ENCODE data around the gene CCDC8.
"Not testable (repeated sequence)": the region's sequence is repeated elsewhere in the genome, so short reads cannot be mapped to it uniquely, and the experiment has no call there.

CCDC8 gene

DNA sequence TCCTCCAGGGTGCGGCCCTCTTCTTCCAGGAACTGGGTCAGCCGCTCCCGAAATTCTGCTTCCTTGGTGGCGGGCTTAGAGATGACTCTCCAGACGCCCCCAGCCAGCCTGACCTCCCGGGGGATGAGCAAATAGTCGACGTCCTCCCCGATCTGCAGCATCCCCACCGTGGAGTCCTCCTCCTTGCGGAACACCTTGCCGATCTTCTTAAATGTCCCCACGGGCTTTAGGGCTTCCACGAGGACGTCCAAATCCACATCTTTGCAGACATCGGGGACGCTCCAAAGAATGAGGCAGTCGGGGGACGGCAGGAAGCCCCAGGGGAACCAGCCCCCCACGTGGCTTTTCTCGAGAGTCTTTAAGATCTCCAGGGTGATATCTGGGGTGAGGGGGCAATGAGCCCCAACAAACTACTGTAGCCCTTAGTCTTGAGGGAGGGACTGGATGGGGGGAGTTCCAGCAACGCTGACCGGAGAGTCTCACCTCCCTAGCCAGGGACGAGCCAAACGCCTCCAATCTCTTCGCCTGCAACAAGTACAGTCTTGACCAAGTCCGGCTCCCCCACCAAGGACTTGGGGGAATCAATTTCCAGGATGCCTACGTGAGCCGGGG, 608 bp downstream of the CCDC8 start:
- no peak for FAIRE-seq
- no peak for DNase-seq (ENCODE audit: insufficient read length, low spot score)
- TF ChIP-seq POLR2A (IDR thresholded peaks at IDR 0.05; ENCODE audit: low read depth, low read length), result no peak

DNA sequence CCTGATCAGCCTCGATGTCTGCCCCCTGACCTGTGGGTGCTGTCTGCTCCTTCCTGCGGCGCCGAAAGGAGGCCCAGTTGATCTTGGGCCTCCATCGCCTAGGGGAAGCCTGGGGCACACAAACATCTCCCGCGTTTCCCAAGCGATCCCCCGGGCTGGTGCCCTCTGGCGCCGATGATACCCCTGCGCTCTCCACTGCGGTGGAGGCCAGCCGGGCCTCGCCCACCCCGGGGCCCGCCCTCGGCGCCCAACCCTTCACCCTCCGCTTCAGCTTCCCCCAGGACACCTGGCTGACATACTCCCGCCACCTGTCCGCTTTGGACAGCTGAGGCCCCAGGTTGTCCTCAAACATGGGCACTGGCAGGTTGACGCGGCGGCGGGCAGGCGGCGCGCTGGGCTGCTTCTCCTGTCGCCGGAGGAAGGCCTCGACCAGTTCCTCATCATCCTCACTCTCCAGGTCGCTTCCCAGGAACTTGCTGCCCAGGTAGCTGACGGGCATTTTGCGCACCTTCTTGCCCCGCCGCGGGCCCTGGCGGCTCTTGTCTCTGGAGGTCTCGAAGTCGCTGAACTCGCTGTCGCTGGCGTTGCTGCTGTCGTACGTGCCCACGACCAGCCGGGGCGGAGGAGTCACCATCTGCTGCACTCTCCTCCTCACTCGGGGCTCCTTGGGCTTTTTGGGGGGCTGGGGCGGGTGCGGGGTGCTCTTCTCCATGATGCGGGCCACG, 1.3 kb downstream of the CCDC8 start:
- no peak for DNase-seq (ENCODE audit: insufficient read length, low spot score)
- TF ChIP-seq POLR2A (IDR thresholded peaks at IDR 0.05; ENCODE audit: low read depth, low read length), result no peak
- FAIRE-seq, result no peak

DNA sequence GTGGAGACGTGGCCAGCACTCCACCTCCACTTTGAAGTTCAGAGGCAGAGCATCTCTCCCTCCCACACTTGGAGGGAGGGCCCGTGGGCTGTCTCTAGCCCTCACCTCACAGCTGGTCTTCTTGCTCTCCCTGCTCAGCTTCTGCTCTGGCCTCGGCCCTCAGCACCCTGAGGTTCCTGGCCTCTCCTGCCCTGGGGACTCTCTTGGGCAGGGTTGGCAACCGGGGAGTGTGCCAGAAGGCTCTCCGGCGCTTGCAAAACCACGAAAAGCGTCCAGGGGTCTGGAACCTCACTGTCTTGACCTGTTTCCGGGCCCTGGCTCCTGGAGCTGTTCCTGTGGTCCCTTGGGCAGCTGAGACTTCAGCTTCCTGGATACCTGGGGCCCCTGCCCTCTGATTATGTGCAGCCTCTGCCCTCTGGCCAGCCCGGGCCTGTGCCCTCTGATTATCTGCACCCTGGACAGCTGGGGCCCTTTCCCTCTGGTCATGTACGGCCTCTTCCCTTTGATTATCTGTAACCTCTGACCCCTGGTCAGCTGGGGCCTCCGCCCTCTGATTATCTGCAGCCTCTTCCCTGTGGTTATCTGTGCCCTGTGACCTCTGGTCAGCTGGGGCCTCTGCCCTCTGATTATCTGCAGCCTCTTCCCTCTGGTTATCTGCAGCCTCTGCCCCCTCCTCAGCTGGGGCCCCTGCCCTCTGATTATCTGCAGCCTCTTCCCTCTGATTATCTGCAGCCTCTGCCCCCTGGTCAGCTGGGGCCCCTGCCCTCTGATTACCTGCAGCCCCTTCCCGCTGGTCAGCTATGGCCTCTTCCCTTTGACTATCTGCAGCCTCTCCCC, 2.1 kb downstream of the CCDC8 start:
- FAIRE-seq (no peak), DNase-seq (ENCODE audit: insufficient read length, low spot score) (no peak)

DNA sequence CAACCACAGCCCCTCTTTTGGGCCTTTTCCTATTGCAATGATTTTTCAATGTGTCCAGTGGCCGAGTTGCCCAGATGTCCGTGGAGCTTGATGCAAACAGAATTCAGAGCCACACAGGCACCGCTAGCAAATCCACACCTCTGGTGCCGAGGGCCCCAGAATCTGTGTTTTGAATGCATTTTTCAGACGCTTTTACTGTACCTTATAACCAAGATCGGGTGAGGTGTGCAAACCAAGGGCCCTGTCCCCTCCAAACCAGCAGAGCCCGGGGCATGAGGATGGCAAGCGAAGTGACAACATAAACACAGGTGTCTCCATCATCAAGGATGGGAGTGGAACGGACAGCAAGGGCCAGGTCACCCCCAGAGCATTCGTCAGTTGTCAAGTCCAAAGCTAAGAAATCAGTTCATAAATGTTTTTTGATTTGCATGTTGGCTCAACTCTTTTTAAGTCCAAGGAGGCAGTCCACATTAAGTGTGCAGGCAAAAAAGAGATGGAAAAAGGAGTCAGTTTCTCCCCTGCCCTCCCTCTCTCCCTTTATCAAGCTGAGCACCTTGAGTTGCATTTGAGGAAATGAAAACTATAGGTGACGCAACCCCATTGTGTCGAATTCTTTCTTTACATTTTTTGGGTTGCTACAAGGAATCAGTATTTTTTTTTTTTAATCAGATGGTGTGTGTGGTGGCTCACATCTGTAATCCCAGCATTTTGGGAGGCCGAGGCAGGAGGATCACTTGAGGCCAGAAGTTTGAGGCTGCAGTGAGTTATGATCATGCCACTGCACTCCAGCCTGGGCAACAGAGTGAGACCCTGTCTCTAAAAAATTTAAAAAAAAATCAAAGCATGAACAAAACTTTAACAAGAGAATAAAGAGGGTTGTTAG, 2.9 kb downstream of the CCDC8 start:
- DNase-seq (ENCODE audit: insufficient read length, low spot score) (no peak), FAIRE-seq (no peak)
- TF ChIP-seq POLR2A (IDR thresholded peaks at IDR 0.05; ENCODE audit: low read depth, low read length), result no peak

More for the DNA sequence above, 2.1 kb downstream of the CCDC8 start:
- no peak for TF ChIP-seq POLR2A (IDR thresholded peaks at IDR 0.05; ENCODE audit: low read depth, low read length)

DNA sequence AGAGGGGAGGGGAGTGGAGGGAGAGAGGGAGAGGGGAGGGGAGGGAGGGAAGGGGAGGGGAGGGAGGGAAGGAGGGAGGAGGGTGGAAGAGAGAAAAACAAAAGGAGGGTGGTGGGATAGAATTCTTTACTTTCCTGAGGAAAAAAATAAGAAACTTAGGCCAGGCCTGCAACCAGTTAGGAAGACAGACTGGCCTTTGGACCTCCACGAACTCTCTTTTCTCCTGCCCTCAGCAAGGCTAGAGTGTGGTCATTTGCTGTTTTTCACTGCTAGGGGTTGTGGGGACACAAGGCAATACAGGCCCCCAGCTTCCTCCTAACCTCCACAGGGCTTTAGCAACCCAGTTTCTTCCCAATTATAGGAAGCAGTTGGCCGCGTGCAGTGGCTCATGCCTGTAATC, 4.2 kb downstream of the CCDC8 start:
- no peak for FAIRE-seq
- TF ChIP-seq POLR2A (IDR thresholded peaks at IDR 0.05; ENCODE audit: low read depth, low read length), result no peak
- no peak for DNase-seq (ENCODE audit: insufficient read length, low spot score)

DNA sequence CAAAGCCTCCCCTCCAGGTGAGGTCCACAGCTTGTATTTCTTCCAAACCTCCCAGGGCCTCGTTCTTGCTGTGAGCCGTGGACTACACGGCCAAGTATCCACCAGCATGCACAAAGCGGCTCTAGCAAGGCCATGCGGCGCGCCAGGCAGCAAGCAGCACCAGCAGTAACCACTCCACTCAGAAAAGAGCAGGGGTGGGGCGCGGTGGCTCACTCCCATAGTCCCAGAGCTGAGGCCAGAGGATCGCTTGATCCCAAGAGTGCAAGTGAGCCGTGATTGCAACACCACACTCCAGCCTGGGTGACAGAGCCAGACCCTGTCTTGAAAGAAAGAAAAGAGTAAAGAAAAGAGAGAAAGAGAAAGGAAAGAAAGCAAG, 4.7 kb downstream of the CCDC8 start:
- no peak for FAIRE-seq
- DNase-seq (ENCODE audit: insufficient read length, low spot score), result no peak
- TF ChIP-seq POLR2A (IDR thresholded peaks at IDR 0.05; ENCODE audit: low read depth, low read length), result no peak

DNA sequence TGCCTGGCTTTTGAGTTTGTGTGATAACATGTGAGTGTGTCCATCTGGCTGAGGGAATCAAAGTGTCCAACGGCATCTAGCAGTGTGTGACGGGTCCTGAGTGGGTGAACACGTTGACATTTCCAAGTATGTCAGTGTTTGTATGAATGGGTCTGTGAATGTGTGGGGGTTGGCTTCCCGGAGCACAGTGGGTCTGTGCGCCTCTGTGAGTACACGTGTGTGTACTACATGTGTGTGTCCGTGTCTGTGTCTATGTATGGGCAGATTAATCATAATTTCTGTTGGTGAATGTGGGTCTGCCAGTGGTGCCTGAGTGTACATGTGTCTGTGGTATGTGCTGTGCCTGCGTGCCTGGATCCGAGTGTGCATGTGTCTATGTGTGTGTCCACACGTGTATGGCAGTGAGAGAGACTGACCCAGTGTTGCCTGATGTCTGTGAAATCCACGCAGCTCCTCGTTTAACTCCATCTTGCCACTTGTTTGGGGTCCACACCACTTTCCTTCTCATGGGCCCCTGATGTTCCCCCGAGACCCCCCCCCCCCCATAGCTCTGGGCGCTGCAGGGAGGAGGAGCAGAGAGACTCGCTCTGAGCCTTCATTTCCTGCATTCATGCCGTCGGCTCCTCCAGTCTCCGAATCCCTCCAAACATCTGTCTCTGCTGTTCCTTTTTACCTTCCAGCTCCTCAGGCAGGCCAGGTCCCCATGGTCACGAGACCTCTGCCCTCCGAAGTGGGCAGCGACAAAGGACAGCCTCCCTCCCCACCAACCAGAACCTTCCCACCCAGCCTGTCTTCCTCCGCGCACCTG, 5.3 kb downstream of the CCDC8 start:
- TF ChIP-seq POLR2A (IDR thresholded peaks at IDR 0.05; ENCODE audit: low read depth, low read length), result no peak
- DNase-seq (ENCODE audit: insufficient read length, low spot score), result no peak
- no peak for FAIRE-seq

DNA sequence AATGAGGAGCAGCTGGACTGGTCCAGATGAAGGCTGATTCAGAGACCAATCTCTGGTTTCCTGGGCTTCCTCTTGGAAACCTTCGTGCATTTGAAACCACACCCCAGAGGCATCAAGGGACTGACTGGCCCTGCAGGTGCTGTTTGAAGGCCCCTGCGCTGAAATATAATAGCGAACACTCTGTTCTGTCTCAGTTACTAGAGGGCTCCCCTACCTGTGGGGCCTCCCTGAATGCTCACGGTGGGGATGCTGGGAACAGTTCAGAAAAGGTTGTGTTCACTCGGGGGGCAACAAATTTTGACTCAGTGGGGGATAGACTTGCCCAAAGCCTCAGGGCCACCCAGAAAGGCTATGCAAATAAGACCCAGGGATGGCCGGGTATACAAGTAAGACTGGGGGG, 6.4 kb downstream of the CCDC8 start:
- no peak for DNase-seq (ENCODE audit: insufficient read length, low spot score)
- TF ChIP-seq POLR2A (IDR thresholded peaks at IDR 0.05; ENCODE audit: low read depth, low read length), result no peak
- no peak for FAIRE-seq

DNA sequence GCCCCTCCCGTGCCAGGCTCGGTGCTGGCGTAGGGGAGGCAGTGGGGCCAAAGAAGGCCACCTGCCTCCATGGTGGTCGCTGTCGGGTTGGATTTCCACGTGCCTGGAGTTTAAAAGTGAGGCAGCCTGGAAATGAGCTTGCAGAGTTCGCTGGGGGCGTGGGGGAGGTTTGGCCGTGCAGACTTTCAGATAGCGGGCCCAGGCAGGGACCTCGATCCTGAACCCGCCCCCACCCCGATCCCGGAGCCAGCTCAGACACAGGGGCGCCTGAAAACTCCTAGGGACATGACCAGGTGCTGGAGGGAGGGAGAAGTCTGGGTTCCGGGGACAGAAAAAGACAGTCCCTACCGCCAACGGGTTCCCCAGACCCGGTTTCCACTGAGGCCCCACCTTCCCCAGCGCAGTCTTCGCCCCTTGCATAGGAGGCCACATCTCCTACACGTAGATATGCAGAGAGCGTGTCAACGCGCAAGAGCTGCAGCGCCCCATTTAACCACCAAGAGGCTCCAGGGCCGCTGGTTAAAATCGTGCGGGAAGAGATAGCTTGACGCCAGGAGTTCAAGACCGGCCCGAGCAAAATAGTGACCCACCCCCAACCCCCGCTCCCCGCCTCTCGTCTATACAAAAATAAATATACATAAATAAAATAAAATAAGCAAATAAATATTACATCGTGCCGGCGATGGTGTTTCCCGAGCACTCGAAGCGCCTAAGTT, 8.5 kb downstream of the CCDC8 start:
- TF ChIP-seq POLR2A (IDR thresholded peaks at IDR 0.05; ENCODE audit: low read depth, low read length), result no peak
- no peak for FAIRE-seq
- no peak for DNase-seq (ENCODE audit: insufficient read length, low spot score)

DNA sequence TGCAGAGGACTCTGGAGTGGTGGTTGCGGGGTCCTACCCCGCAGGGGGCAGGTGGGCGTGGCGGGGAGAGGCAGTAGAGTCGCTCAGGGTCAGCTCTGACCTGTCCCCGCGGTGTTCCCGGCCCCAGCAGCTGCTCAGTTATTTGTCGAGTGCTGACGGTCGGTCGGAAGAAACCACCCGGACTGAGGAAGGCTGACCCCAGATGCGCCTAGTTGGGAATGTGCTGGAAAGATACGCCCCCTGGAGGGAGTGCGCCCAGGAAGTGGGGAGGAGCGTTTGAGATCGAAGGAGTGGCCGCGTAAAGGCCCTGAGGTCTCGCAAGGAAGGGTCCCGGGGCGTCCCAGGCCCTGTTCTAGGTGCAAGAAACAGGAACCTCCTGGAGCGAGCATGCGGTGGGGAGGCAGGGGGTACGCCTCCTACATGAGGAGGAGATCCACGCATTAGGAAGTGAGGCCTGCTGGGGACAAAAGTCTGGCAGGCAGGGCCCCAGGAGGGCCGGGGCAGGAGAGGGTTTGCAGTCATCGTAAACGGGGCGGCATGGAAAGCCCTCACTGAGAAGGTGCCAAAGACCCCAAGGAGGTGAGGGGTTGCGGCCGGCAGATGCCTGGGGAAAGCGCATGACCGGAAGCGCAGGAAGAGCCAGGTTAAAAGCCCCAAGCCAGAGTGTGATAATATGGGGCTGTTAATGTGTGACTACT, 9.2 kb downstream of the CCDC8 start:
- DNase-seq (ENCODE audit: insufficient read length, low spot score) (no peak), FAIRE-seq (no peak)
- TF ChIP-seq POLR2A (IDR thresholded peaks at IDR 0.05; ENCODE audit: low read depth, low read length), result no peak

DNA sequence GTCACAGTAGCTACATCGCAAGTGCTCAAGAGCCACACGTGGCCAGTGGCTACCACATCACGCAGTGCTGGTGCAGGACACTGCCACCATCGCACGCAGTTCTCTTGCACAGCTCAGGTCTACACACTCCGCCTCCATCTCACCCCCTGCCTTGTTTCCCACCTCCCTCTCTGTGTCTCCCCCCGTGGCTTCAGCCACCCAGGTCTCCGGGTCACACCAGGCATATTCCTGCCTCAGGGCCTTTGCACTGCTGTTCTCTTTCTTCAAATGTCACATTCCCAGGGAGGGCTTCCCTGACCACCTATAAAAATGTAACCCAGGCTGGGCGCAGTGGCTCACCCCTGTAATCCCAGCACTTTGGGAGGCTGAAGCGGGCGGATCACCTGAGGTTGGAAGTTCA, 10.6 kb downstream of the CCDC8 start:
- TF ChIP-seq POLR2A (IDR thresholded peaks at IDR 0.05; ENCODE audit: low read depth, low read length), result no peak
- no peak for FAIRE-seq
- DNase-seq (ENCODE audit: insufficient read length, low spot score), result no peak

DNA sequence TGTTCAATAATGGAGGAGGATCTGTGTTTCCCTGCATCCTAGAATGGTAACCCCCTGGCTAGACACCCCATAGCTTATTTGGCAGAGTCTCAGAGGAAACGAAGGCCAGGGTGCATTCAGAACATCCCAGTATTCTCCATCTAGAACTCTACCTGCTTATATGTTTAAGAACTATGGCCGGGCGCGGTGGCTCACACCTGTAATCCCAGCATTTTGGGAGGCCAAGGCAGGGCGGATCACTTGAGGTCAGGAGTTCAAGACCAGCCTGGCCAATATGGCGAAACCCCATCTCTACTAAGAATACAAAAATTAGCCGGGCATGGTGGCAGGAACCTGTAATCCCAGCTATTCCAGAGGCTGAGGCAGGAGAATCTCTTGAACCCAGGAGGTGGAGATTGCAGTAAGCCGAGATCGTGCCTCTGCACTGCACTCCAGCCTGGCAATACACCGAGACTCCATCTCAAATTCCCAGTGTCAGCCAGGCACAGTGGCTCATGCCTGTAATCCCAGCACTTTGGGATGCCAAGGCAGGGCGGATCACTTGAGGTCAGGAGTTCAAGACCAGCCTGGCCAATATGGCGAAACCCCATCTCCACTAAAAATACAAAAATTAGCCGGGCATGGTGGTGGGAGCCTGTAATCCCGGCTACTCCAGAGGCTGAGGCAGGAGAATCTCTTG, 15.4 kb downstream of the CCDC8 start:
- not testable (repeated sequence) for FAIRE-seq; DNase-seq (ENCODE audit: insufficient read length, low spot score)

Measured in H54 (cell line).